Mammary epithelial cell (primary cell): ENCODE results near the gene DDIT4.

Experiments used
- EZH2 ChIP-seq: IDR thresholded peaks from 2 replicates; pipeline ENCODE4 v1.6.1; 2012; ENCODE audit warnings: low read length, inconsistent platforms, borderline replicate concordance
- TF ChIP-seq, protein P1 (sequence below), 2 donors: IDR thresholded peaks in 1 of 2; conservative IDR thresholded peaks in 1 of 2; 2 replicates each; pipeline ENCODE4 v1.5.1; 2011 to 2012; ENCODE audit warnings: inconsistent platforms in 2 of 2, low read length in 2 of 2, mild to moderate bottlenecking in 2 of 2, control low read depth in 1 of 2, low read depth in 1 of 2; ENCODE audit not compliant: insufficient read depth in 1 of 2; ENCODE audit errors: extremely low read depth in 1 of 2

DNA sequence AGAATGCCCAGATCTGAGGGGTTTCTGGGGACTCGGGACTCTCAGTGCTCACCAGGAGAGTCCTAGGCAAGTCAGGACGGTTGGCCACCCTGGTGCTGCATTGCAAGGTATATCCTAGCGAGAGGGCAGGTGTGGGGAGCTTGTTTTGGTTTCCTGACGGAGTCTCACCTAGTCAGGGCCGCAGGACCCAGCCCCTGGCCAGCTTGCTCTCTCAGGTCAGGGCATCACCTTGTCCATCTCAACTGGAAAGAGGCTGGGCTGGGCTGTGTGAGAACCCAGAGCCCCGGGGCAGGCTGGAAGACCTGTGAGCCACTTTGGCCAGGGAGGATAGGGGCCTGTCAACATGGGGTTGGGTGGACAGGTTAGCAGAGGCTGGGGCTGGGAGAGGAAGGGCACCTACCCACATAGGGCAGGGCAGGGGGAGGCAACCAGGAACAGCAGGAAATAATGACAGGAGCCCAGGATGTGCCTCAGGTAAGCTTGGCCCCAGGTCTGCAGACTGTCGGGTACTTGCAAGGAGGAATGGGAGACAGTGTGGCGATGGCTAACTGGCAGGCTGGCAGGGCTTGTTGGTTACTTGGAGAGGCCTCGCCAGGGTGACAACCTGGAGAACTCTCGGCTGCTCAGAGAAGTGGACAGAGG is 49.5 kb downstream of the DDIT4 start:
- TF ChIP-seq, protein P1, sequence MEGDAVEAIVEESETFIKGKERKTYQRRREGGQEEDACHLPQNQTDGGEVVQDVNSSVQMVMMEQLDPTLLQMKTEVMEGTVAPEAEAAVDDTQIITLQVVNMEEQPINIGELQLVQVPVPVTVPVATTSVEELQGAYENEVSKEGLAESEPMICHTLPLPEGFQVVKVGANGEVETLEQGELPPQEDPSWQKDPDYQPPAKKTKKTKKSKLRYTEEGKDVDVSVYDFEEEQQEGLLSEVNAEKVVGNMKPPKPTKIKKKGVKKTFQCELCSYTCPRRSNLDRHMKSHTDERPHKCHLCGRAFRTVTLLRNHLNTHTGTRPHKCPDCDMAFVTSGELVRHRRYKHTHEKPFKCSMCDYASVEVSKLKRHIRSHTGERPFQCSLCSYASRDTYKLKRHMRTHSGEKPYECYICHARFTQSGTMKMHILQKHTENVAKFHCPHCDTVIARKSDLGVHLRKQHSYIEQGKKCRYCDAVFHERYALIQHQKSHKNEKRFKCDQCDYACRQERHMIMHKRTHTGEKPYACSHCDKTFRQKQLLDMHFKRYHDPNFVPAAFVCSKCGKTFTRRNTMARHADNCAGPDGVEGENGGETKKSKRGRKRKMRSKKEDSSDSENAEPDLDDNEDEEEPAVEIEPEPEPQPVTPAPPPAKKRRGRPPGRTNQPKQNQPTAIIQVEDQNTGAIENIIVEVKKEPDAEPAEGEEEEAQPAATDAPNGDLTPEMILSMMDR (conservative IDR thresholded peaks at IDR 0.05 in 1 of 2, IDR thresholded peaks at IDR 0.05 in 1 of 2; ENCODE audit: extremely low read depth in 1 of 2, insufficient read depth in 1 of 2, low read depth in 1 of 2, low read length in 2 of 2): no peak
- TF ChIP-seq EZH2: no peak
